Adipocyte (in vitro differentiated cells): ENCODE data around the gene SMARCC1.

ENCODE experiments used
- DNase-seq: peaks from one replicate; pipeline ENCODE4 v3.0.0-alpha.2; 2015; ENCODE audit warnings: low read depth
- H3K27me3 ChIP-seq: replicated peaks from 2 replicates; pipeline ENCODE4 v1.7.0; 2013; ENCODE audit warnings: mild to moderate bottlenecking, low read length, moderate library complexity; ENCODE audit not compliant: control insufficient read depth, insufficient read depth
- H3K36me3 ChIP-seq: 2 replicates; pipeline ENCODE4 v1.7.0; 2013; ENCODE audit warnings: low read length, mild to moderate bottlenecking, moderate library complexity; ENCODE audit not compliant: control insufficient read depth, insufficient read depth, severe bottlenecking
- H3K4me1 ChIP-seq: 2 replicates; pipeline ENCODE4 v1.7.0; 2013; ENCODE audit warnings: mild to moderate bottlenecking, low read length, moderate library complexity; ENCODE audit not compliant: control insufficient read depth, insufficient read depth
- H3K4me3 ChIP-seq: 2 replicates; pipeline ENCODE4 v1.7.0; 2013; ENCODE audit warnings: mild to moderate bottlenecking, low read length, moderate library complexity
- H3K9ac ChIP-seq: 2 replicates; pipeline ENCODE4 v1.7.0; 2013; ENCODE audit warnings: mild to moderate bottlenecking, low read length, moderate library complexity
- H3K9me3 ChIP-seq: 2 replicates; pipeline ENCODE4 v1.7.0; 2013; ENCODE audit warnings: mild to moderate bottlenecking, low read length, moderate library complexity; ENCODE audit not compliant: control insufficient read depth

SMARCC1 gene

GRCh38 chr3:47606165-47606564 is 175.5 kb downstream of the SMARCC1 start:
- no peaks in the 10 kb centered on the region for H3K27me3 ChIP-seq
- peaks cover 48% of the 10 kb centered on the region for H3K36me3 ChIP-seq
- no peaks in the 10 kb centered on the region for H3K4me1 ChIP-seq
- no peak for DNase-seq
- H3K4me3 ChIP-seq = no peak overlapping the region
- H3K9me3 ChIP-seq = no peaks in the 10 kb centered on the region
- no peak overlapping the region for H3K9ac ChIP-seq

GRCh38 chr3:47605652-47606051 is 176.0 kb downstream of the SMARCC1 start:
- H3K4me1 ChIP-seq = no peaks in the 10 kb centered on the region
- H3K9me3 ChIP-seq = no peaks in the 10 kb centered on the region
- no peak for DNase-seq
- no peak overlapping the region for H3K4me3 ChIP-seq
- H3K36me3 ChIP-seq = peaks cover 48% of the 10 kb centered on the region
- no peaks in the 10 kb centered on the region for H3K27me3 ChIP-seq
- H3K9ac ChIP-seq = no peak overlapping the region

GRCh38 chr3:47604145-47604544 is 177.5 kb downstream of the SMARCC1 start:
- DNase-seq = no peak
- no peak overlapping the region for H3K4me3 ChIP-seq
- no peaks in the 10 kb centered on the region for H3K4me1 ChIP-seq
- no peak overlapping the region for H3K9ac ChIP-seq
- H3K36me3 ChIP-seq = peaks cover 43% of the 10 kb centered on the region
- H3K9me3 ChIP-seq = no peaks in the 10 kb centered on the region
- H3K27me3 ChIP-seq = no peaks in the 10 kb centered on the region

- H3K9ac ChIP-seq = no peak overlapping the region
- no peaks in the 10 kb centered on the region for H3K4me1 ChIP-seq
- H3K9me3 ChIP-seq = no peaks in the 10 kb centered on the region
- no peak overlapping the region for H3K4me3 ChIP-seq
- no peak for DNase-seq
- H3K36me3 ChIP-seq = peaks cover 37% of the 10 kb centered on the region
- H3K27me3 ChIP-seq = no peaks in the 10 kb centered on the region
Observed at GRCh38 chr3:47603332-47603731, 178.4 kb downstream of the SMARCC1 start.

GRCh38 chr3:47601281-47601680 is 180.4 kb downstream of the SMARCC1 start:
- Histone ChIP-seq H3K36me3 (peaks cover 18% of the 10 kb centered on the region), H3K4me3 (no peak overlapping the region), H3K27me3 (no peaks in the 10 kb centered on the region), H3K9ac (no peak overlapping the region), H3K9me3 (no peaks in the 10 kb centered on the region), H3K4me1 (no peaks in the 10 kb centered on the region)
- no peak for DNase-seq

- no peaks in the 10 kb centered on the region for H3K9me3 ChIP-seq
- peaks cover 20% of the 10 kb centered on the region for H3K36me3 ChIP-seq
- no peak overlapping the region for H3K9ac ChIP-seq
- peaks cover 4% of the 10 kb centered on the region for H3K4me1 ChIP-seq
- H3K4me3 ChIP-seq = no peak overlapping the region
- no peak for DNase-seq
- H3K27me3 ChIP-seq = no peaks in the 10 kb centered on the region
Observed at GRCh38 chr3:47594792-47595191, 186.9 kb downstream of the SMARCC1 start.

- H3K4me1 ChIP-seq = peaks cover 4% of the 10 kb centered on the region
- no peaks in the 10 kb centered on the region for H3K9me3 ChIP-seq
- peak; percentile 45 for DNase-seq
- no peak overlapping the region for H3K4me3 ChIP-seq
- peaks cover 42% of the 10 kb centered on the region for H3K36me3 ChIP-seq
- H3K27me3 ChIP-seq = no peaks in the 10 kb centered on the region
- no peak overlapping the region for H3K9ac ChIP-seq
Observed at GRCh38 chr3:47592066-47592795, 189.5 kb downstream of the SMARCC1 start.

- DNase-seq = no peak
- Histone ChIP-seq H3K4me1 (peaks cover 4% of the 10 kb centered on the region), H3K27me3 (no peaks in the 10 kb centered on the region), H3K9ac (no peak overlapping the region), H3K9me3 (no peaks in the 10 kb centered on the region), H3K36me3 (peaks cover 57% of the 10 kb centered on the region), H3K4me3 (no peak overlapping the region)
Observed at GRCh38 chr3:47590216-47590615, 191.5 kb downstream of the SMARCC1 start.

- no peaks in the 10 kb centered on the region for H3K9me3 ChIP-seq
- H3K4me1 ChIP-seq = peaks cover 14% of the 10 kb centered on the region
- DNase-seq = no peak
- no peak overlapping the region for H3K4me3 ChIP-seq
- H3K9ac ChIP-seq = no peak overlapping the region
- peaks cover 47% of the 10 kb centered on the region for H3K36me3 ChIP-seq
- H3K27me3 ChIP-seq = no peaks in the 10 kb centered on the region
Observed at GRCh38 chr3:47588587-47588986, 193.1 kb downstream of the SMARCC1 start.

GRCh38 chr3:47588053-47588452 is 193.6 kb downstream of the SMARCC1 start:
- Histone ChIP-seq H3K27me3 (no peaks in the 10 kb centered on the region), H3K9ac (no peak overlapping the region), H3K4me1 (peaks cover 19% of the 10 kb centered on the region), H3K36me3 (peaks cover 47% of the 10 kb centered on the region), H3K9me3 (no peaks in the 10 kb centered on the region), H3K4me3 (no peak overlapping the region)
- no peak for DNase-seq

GRCh38 chr3:47586746-47587145 is 194.9 kb downstream of the SMARCC1 start:
- Histone ChIP-seq H3K4me1 (peaks cover 16% of the 10 kb centered on the region), H3K9ac (no peak overlapping the region), H3K27me3 (no peaks in the 10 kb centered on the region), H3K36me3 (peaks cover 47% of the 10 kb centered on the region), H3K4me3 (no peak overlapping the region), H3K9me3 (no peaks in the 10 kb centered on the region)
- DNase-seq = no peak
